Right lobe of liver (tissue), 4 donors: ENCODE measurements around the gene AMBRA1.

ENCODE experiments used
- CTCF ChIP-seq, 4 donors: fragments of 200-600 bp in 3 of 4; fragments of 450-650 bp in 1 of 4; IDR thresholded peaks; one replicate each; pipeline versions ENCODE4 v1.5.1 to v1.8.0; 2016 to 2022; ENCODE audit warnings: antibody characterized with exemption in 4 of 4, mild to moderate bottlenecking in 2 of 4
- POLR2A ChIP-seq: fragments of 450-650 bp; IDR thresholded peaks from one replicate; pipeline ENCODE4 v1.6.1; 2017; ENCODE audit warnings: antibody characterized with exemption, mild to moderate bottlenecking
- donor health status: DM: no; HTN: no; CAD: no.
- donor health status: DM: no; HTN: no; CAD: no.
- donor health status: DM: no; HTN: yes; CAD: no.

- TF ChIP-seq CTCF (IDR thresholded peaks at IDR 0.05) = no peak
- no peak for TF ChIP-seq POLR2A
Measured at GRCh38 chr11:46351148-46351547, 242.7 kb downstream of the AMBRA1 start.
